Measurements from ENCODE around the gene FIGNL1. TPM values are rescaled to one million over a fixed set of nuclear protein-coding genes. Genes with fewer than 3 reads are reported as not detected.

The FIGNL1 gene
- total RNA-seq, 1 experiment from 2014 or later = 28.1 TPM

- TF ChIP-seq REST (IDR thresholded peaks at IDR 0.05; ENCODE audit: low read depth) = no peak
- peak; percentile 97 for TF ChIP-seq RAD21 (IDR thresholded peaks at IDR 0.05; ENCODE audit: low read depth)
- peak; percentile 98 for TF ChIP-seq MAX (IDR thresholded peaks at IDR 0.05)
- TF ChIP-seq SP1 (IDR thresholded peaks at IDR 0.05; ENCODE audit: low read depth) = no peak
These were observed 17.9 kb upstream of the FIGNL1 start (continued) for GRCh38 chr7:50467817-50468610.

- Histone ChIP-seq H2AFZ (ENCODE audit: low read depth, low read length, poor library complexity, severe bottlenecking) (peak overlapping the region; percentile 89), H3K79me2 (ENCODE audit: insufficient read depth, low read length) (no peaks in the 10 kb centered on the region), H3K27me3 (ENCODE audit: insufficient read depth, low read length) (no peaks in the 10 kb centered on the region), H3K4me2 (ENCODE audit: low read length) (no peak overlapping the region), H4K20me1 (ENCODE audit: insufficient read depth) (no peaks in the 10 kb centered on the region), H3K4me1 (ENCODE audit: control insufficient read depth in 1 of 2, insufficient read depth in 2 of 2, low read length in 2 of 2) (peaks cover 2 to 5% of the 10 kb centered on the region in 2 experiments; a peak in 3 of 4 replicates), H3K9ac (ENCODE audit: low read length) (no peak overlapping the region), H3K9me2 (ENCODE audit: insufficient read depth) (no peaks in the 10 kb centered on the region), H3K36me3 (ENCODE audit: control insufficient read depth in 1 of 2, insufficient read depth in 2 of 2, low read length in 2 of 2) (no peaks in the 10 kb centered on the region), H3K9me3 (ENCODE audit: control insufficient read depth in 1 of 2, insufficient read depth in 1 of 2, low read depth in 1 of 2, low read length in 2 of 2) (no peaks in the 10 kb centered on the region), H3K4me3 (replicated peaks in 1 of 2; ENCODE audit: low read depth in 1 of 2, low read length in 2 of 2) (no peak overlapping the region), H3K27ac (ENCODE audit: low read depth, low read length) (no peak overlapping the region)
- ChIA-PET RAD21 (ENCODE audit: low non-redundant PET in 1 of 2, low total read pairs in 2 of 2, uncharacterized antibody in 2 of 2, unreplicated experiment in 2 of 2) (interaction anchor here in 1 of 2 experiments (0.9 kb wide), 1 partner anchor 694 kb away, joined by 4 read pairs; no protein-coding TSS in a partner anchor), CTCF (interaction anchor here (1.6 to 4.2 kb wide), 3 partner anchors 213 to 694 kb away, joined by 13 to 22 read pairs (median 14); no protein-coding TSS in a partner anchor), POLR2A (interaction anchor here (1.0 kb wide), 1 partner anchor 694 kb away, joined by 3 read pairs; no protein-coding TSS in a partner anchor)
- DNase-seq (ENCODE audit: low read depth, low spot score) = no peak
- no peak for ATAC-seq
- intact Hi-C loops (cut with micrococcal nuclease) = no loop called here
- BruUV-seq (replicated peaks) = no TSS peak
- TF ChIP-seq CBX3 (IDR thresholded peaks at IDR 0.05; ENCODE audit: low read depth) (no peak), TCF7L2 (IDR thresholded peaks at IDR 0.05; ENCODE audit: borderline replicate concordance, extremely low read depth, insufficient read depth, insufficient read length) (no peak), POLR2A (IDR thresholded peaks at IDR 0.05; ENCODE audit: borderline replicate concordance, extremely low read depth, insufficient read depth, insufficient read length) (no peak), ATF3 (IDR thresholded peaks at IDR 0.05) (no peak), ZFX (IDR thresholded peaks at IDR 0.05) (no peak), POLR2AphosphoS5 (IDR thresholded peaks at IDR 0.05; ENCODE audit: low read depth, low read length) (no peak), SIN3A (IDR thresholded peaks at IDR 0.05; ENCODE audit: low read depth) (no peak), EZH2 (IDR thresholded peaks at IDR 0.05) (no peak), EGR1 (IDR thresholded peaks at IDR 0.05; ENCODE audit: low read depth) (no peak), CTCF (IDR thresholded peaks at IDR 0.05 in 2 of 3, conservative IDR thresholded peaks at IDR 0.05 in 1 of 3; ENCODE audit: borderline replicate concordance in 1 of 3, insufficient read depth in 1 of 3, low read depth in 2 of 3, low read length in 2 of 3) (no peak)
These were observed 16.9 kb upstream of the FIGNL1 start for GRCh38 chr7:50466815-50467585.

All from HCT116 (cell line).